GM21529 (cell line): ENCODE data around the gene UBE2K.
"Not testable (repeated sequence)": the region's sequence is repeated elsewhere in the genome, so short reads cannot be mapped to it uniquely, and the experiment has no call there.

ENCODE experiments used
- ATAC-seq: cut with Tn5 transposase; IDR thresholded peaks from one replicate; pipeline ENCODE4 v1.9.1; 2021; ENCODE audit not compliant: unreplicated experiment

Gene UBE2K

GRCh38 chr4:39721273-39721672, 23.3 kb downstream of the UBE2K start:
- ATAC-seq: not testable (repeated sequence)

DNA sequence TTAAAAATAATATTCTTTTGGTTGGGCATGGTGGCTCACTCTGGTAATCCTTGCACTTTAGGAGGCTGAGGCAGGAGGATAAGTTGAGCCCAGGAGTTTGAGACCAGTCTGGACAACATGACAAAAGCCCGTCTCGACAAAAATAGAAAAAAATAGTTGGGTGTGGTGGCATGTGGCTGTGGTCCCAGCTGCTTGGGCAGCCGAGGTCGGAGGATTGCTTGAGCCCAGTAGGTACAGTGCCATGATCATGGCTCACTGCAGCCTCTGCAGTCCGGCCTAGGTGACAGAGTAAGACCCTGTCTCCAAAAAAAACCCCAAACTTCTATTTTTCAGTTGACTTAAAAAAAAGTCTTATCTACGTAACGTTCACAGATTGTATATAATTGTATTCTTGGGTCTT, 23.9 kb downstream of the UBE2K start:
- no peak for ATAC-seq

DNA sequence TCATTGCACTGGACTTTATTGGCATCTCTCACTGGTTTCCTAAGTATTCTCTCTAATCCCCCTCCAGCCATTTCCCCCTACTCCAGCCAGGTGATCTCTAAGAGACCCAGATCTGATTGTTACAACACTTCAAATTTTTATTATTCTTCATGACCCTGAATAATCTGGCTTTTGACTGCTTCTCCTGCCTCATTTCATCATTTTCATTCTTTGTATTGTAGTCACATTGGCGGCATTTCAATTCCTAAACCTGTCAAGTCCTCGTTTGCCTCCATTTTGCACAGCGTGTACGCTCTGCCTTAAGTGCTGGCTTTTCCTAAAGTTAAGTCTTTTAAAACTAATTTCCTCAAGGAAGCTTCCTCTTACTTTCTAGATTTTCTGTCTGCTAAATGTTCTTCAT, 31.6 kb downstream of the UBE2K start:
- ATAC-seq: no peak

DNA sequence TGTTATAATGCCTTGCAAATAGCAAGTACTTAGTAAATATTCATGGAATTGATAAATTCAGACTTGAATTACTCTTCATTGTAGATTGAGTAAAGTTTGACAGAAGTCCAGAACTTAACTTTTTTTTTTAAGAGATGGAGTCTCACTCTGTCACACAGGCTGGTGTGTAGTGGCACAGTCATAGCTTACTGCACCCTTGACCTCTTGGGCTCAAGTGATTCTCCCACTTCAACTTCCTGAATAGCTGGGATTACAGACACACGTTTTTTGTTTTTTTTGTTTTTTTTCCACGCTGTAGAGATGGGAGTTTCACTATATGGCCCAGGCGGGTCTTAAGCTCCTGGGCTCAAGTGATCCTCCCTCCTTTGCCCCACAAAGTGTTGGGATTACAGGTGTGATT, 32.1 kb downstream of the UBE2K start:
- ATAC-seq: no peak

- no peak for ATAC-seq
These were observed 34.0 kb downstream of the UBE2K start for GRCh38 chr4:39731908-39732307.

GRCh38 chr4:39732728-39733127, 34.8 kb downstream of the UBE2K start:
- no peak for ATAC-seq

DNA sequence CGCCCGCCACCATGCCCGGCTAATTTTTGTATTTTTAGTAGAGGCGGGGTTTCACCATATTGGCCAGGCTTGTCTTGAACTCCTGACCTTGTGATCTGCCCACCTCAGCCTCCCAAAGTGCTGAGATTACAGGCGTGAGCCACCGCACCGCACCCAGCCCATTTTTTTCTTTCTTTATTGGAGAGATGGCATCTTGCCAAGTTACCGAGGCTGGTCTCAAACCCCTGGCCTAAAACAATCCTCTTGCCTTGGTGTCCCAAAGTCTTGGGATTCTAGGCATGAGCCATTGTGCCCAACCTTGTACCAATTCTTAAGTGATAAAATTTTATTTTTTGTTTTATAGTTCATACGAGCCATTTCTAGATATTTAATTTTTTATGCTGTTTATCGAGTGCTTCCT, 41.7 kb downstream of the UBE2K start:
- not testable (repeated sequence) for ATAC-seq

DNA sequence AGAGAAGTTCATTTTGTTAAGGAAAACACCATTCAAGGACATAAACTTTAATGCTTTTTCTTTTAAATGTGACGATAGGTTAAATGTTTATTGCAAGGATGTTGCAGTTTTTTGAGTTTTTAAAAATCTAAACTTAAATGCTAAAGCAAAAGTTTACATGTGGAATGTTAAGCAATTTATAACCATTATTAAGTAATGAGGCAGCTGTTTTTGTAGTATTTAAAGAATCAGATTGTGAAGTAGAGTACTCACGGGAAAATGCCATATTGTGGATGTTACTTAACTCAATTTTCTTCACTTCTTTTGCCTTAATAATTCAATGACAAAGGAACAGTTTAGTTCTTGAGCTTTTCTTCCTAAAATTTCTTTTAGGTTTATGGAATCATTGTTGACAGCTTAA, 43.5 kb downstream of the UBE2K start:
- no peak for ATAC-seq

GRCh38 chr4:39745920-39746319, 48.0 kb downstream of the UBE2K start:
- no peak for ATAC-seq

- no peak for ATAC-seq
These were observed 52.3 kb downstream of the UBE2K start for GRCh38 chr4:39750216-39750615.

DNA sequence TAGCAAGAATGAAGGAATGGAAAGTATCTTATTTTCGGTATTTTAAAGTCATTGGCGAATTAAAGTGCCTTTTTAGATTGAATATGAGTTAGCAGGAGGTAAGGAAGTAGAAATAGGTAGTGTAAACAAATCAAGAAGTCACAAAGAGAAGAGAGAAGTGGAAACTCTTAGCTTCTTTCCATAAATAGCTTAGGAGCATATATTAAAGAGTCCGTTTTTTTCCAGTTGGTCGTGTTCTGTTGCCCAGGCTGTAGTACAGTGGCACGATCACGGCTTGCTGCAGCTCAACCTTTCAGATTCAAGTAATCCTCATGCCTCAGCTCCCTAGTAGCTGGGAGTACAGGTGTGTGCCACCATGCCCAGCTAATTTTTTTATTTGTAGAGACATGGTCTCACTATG, 56.4 kb downstream of the UBE2K start:
- ATAC-seq: no peak

- ATAC-seq: no peak
These were observed 58.2 kb downstream of the UBE2K start for GRCh38 chr4:39756159-39756558.

- no peak for ATAC-seq
These were observed 60.2 kb downstream of the UBE2K start for GRCh38 chr4:39758176-39758575.

DNA sequence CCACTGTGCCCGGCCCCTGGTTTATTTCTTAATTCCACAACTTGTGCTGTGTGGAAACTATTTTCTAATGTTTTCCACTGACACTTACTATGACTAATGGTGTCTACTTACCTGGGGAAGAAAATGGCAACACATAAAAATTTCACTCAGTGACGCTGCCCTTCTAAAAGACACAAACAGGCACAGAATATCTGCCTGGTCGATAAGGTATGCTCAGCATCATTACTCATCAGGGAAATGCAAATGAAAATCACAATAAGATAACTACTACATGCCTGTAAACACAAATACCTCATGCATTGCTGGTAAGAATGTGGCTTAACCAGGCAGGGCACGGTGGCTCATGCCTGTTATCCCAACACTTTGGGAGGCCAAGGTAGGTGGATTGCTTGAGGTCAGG, 61.6 kb downstream of the UBE2K start:
- ATAC-seq: no peak

- no peak for ATAC-seq
These were observed 63.2 kb downstream of the UBE2K start for GRCh38 chr4:39761005-39761667.

GRCh38 chr4:39763714-39764572, 66.0 kb downstream of the UBE2K start:
- no peak for ATAC-seq

DNA sequence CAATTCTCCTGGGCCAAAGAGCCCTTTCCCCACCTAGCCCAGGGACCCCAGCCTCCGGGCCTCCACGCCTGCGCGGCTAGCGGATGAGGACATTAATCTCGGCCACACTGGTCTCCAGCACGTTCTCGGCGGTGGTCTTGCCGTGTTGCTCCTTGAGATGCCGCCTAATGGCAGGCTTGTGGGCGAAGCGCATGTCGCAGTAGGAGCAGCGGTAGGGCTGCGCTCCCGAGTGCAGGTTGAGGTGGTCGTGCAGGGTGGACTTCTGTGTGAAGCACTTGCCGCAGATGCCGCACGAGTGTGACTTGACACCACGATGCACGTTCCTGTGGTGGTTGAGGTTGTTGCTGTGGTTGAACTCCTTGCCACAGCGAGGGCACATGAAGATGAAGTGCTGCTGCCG, 72.1 kb downstream of the UBE2K start:
- ATAC-seq: no peak

GRCh38 chr4:39770471-39770870, 72.5 kb downstream of the UBE2K start:
- ATAC-seq: no peak

- ATAC-seq: no peak
These were observed 73.2 kb downstream of the UBE2K start for GRCh38 chr4:39770969-39771724.

- ATAC-seq: not testable (repeated sequence)
These were observed 84.1 kb downstream of the UBE2K start for GRCh38 chr4:39781988-39782387.

DNA sequence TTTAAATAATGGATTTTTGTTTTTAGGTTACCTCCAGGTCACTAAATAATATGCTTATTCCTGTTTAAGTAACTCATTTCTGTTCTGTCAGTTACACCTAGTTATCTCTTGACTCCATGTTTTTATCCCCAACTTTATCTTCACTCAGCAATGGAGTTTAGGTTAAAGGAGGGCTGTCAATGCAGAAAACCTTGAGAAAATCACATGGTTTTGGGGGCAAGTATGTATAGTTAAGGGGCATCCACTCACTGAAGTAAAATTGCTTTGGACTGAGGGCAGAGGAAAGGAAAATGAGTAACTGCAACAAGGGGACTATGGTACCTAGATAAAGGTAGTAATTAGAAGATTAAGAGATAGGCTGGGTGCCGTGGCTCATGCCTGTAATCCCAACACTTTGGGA, 87.1 kb downstream of the UBE2K start:
- no peak for ATAC-seq

GRCh38 chr4:39786838-39787237, 88.9 kb downstream of the UBE2K start:
- ATAC-seq: no peak
